NB4 (cell line): ENCODE measurements around the gene KCNJ10.

ENCODE experiments used
- TF ChIP-seq, protein P1 (sequence below): IDR thresholded peaks from one replicate; pipeline ENCODE4 v1.5.1; 2012; ENCODE audit warnings: low read depth, low read length
- TF ChIP-seq, protein P2 (sequence below): IDR thresholded peaks from 2 replicates; pipeline ENCODE4 v1.6.1; 2011; ENCODE audit warnings: low read depth, low read length

- TF ChIP-seq, protein P1, sequence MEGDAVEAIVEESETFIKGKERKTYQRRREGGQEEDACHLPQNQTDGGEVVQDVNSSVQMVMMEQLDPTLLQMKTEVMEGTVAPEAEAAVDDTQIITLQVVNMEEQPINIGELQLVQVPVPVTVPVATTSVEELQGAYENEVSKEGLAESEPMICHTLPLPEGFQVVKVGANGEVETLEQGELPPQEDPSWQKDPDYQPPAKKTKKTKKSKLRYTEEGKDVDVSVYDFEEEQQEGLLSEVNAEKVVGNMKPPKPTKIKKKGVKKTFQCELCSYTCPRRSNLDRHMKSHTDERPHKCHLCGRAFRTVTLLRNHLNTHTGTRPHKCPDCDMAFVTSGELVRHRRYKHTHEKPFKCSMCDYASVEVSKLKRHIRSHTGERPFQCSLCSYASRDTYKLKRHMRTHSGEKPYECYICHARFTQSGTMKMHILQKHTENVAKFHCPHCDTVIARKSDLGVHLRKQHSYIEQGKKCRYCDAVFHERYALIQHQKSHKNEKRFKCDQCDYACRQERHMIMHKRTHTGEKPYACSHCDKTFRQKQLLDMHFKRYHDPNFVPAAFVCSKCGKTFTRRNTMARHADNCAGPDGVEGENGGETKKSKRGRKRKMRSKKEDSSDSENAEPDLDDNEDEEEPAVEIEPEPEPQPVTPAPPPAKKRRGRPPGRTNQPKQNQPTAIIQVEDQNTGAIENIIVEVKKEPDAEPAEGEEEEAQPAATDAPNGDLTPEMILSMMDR: no peak
- TF ChIP-seq, protein P2, sequence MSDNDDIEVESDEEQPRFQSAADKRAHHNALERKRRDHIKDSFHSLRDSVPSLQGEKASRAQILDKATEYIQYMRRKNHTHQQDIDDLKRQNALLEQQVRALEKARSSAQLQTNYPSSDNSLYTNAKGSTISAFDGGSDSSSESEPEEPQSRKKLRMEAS: no peak
Observed at GRCh38 chr1:159988006-159988405, 82.0 kb downstream of the KCNJ10 start.
